ENCODE data around the gene TRIM47. TPM values are rescaled to one million over a fixed set of nuclear protein-coding genes. Genes with fewer than 3 reads are reported as not detected.

Gene TRIM47
- total RNA-seq, 4 donors from 2014 or later, result 33.2 to 62.5 (median 41.5) TPM

DNA sequence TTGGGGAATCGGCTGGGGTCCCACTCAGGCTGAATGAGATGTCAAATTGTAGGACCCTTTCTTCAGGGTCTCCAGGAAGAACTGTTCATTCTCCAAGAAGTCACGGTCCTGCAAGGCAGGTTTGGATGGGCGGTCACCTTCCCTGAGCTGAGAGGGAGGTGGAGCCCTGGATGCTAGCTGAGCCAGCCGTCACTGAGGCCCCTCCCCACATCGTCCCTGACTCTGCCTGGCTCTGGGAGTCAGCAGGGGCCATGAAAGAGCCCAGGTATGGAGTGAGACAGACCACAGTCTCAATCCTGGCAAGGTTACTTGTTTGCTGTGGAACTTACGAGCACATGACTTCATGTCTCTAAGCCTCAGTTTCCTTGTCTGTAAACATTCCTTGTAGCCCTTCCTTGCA is 32.3 kb upstream of the TRIM47 start:
- intact Hi-C loops (cut with DNase I; ENCODE audit: low total_unique reads), result no loop called here
- TF ChIP-seq POLR2A (IDR thresholded peaks at IDR 0.05), result no peak
- TF ChIP-seq, protein P1, sequence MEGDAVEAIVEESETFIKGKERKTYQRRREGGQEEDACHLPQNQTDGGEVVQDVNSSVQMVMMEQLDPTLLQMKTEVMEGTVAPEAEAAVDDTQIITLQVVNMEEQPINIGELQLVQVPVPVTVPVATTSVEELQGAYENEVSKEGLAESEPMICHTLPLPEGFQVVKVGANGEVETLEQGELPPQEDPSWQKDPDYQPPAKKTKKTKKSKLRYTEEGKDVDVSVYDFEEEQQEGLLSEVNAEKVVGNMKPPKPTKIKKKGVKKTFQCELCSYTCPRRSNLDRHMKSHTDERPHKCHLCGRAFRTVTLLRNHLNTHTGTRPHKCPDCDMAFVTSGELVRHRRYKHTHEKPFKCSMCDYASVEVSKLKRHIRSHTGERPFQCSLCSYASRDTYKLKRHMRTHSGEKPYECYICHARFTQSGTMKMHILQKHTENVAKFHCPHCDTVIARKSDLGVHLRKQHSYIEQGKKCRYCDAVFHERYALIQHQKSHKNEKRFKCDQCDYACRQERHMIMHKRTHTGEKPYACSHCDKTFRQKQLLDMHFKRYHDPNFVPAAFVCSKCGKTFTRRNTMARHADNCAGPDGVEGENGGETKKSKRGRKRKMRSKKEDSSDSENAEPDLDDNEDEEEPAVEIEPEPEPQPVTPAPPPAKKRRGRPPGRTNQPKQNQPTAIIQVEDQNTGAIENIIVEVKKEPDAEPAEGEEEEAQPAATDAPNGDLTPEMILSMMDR (IDR thresholded peaks at IDR 0.05), result no peak
- 56 to 62% methylated on average over 6 of the region's 6 CpGs for WGBS, 2 donors
- no peak for DNase-seq (ENCODE audit: low spot score in 2 of 2)
- no peak overlapping the region for H3K4me3 ChIP-seq (ENCODE audit: low read depth, poor library complexity, severe bottlenecking)

DNA sequence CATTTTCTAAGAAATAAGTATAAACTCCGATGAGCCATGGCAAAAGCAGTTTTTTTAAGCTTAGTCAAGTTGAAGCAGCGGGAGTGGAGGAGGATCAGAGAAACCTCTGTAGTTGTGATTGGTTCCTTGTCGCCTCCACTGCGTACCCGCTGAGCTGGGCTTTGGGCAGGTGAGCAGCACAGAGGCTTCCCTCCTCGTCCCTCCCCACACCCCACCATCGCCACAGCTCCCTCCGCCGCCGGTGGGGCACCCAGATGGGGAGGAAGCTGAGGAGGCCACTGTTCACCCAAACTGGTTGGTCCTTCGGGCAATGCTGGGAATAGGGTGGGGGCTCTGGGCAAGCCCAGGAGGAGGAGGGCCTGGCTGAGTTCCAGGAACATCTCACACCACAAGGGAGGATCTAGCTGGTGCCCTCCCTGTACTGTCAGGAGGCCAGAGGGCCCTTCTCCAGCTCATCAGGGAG is 31.5 kb upstream of the TRIM47 start:
- peak in 1 of 2 donors; percentile 62 for DNase-seq (ENCODE audit: low spot score in 2 of 2)
- no peak for TF ChIP-seq POLR2A (IDR thresholded peaks at IDR 0.05)
- TF ChIP-seq, protein P1 (IDR thresholded peaks at IDR 0.05), result no peak
- 28 to 30% methylated on average over 11 of the region's 11 CpGs for WGBS, 2 donors
- intact Hi-C loops (cut with DNase I; ENCODE audit: low total_unique reads), result loop anchor here (5.0 kb wide), 1 partner anchor 97 kb away; no protein-coding TSS in a partner anchor
- H3K4me3 ChIP-seq (ENCODE audit: low read depth, poor library complexity, severe bottlenecking), result no peak overlapping the region

DNA sequence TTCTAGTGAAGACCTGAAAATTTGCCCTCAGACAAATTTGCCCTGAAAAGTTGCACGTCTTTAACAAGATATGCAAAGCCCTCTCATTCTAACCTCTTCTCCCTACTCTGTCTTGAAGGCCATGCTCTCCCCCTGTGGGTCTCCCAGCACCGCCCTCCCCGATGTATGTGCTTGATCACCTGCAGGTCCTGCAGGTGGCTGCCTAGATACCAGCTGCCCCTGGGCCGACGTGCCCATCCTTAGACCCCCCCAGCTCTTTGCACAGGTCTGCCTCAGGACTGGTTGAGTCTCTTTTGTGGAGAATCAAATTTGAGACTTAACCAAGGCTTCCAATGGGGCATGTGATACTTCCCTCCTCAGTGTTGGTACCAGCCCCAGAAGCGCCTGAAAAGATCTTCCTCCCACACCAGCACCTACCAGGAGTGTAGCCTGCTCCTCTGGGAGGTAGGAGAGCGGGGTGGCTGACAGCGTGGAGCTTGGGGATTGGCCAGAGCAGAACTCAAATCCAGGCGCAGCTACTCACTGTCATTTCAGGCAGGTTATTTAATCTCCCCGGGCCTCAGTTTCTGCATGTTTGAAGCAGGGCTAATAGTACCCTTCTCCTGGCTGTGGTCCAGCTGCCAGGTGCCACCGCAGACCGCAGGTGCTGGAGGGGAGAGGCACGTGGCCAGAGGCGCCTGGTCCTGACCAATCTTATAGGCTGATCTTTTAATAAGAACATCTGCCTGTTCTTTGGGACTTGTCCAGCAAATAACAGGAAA is 30.9 kb upstream of the TRIM47 start:
- WGBS, 2 donors, result 51 to 59% methylated on average over 14 of the region's 14 CpGs
- DNase-seq (ENCODE audit: low spot score in 2 of 2), result no peak
- H3K4me3 ChIP-seq (ENCODE audit: low read depth, poor library complexity, severe bottlenecking), result no peak overlapping the region
- intact Hi-C loops (cut with DNase I; ENCODE audit: low total_unique reads), result loop anchor here (5.0 kb wide), 1 partner anchor 98 kb away; no protein-coding TSS in a partner anchor
- no peak for TF ChIP-seq POLR2A (IDR thresholded peaks at IDR 0.05)
- TF ChIP-seq, protein P1 (IDR thresholded peaks at IDR 0.05), result no peak

DNA sequence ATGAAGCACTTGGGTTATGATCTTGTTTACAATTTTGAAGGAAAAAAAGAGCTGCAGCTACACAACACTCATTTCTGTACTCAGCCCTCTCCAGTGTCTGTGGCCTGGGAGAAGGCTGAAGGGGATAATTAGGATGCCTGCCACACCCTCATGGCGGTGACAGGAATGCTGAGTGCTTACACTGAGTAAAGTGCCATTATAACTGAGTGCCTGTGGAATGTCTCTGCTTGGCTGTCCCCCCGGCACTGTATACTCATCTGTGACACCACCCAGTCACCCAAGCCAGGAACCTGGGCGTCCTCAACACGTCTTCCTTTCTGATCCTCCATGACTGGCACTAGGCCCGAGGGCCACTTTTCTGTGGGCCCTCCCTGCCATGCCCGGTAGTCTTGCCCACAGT is 29.8 kb upstream of the TRIM47 start:
- intact Hi-C loops (cut with DNase I; ENCODE audit: low total_unique reads), result loop anchor here (5.0 kb wide), 1 partner anchor 99 kb away; no protein-coding TSS in a partner anchor
- peak in 1 of 2 donors; percentile 72 for DNase-seq (ENCODE audit: low spot score in 2 of 2)
- TF ChIP-seq POLR2A (IDR thresholded peaks at IDR 0.05), result no peak
- TF ChIP-seq, protein P1 (IDR thresholded peaks at IDR 0.05), result no peak
- no peak overlapping the region for H3K4me3 ChIP-seq (ENCODE audit: low read depth, poor library complexity, severe bottlenecking)
- 26 to 53% methylated on average over 6 of the region's 6 CpGs for WGBS, 2 donors

DNA sequence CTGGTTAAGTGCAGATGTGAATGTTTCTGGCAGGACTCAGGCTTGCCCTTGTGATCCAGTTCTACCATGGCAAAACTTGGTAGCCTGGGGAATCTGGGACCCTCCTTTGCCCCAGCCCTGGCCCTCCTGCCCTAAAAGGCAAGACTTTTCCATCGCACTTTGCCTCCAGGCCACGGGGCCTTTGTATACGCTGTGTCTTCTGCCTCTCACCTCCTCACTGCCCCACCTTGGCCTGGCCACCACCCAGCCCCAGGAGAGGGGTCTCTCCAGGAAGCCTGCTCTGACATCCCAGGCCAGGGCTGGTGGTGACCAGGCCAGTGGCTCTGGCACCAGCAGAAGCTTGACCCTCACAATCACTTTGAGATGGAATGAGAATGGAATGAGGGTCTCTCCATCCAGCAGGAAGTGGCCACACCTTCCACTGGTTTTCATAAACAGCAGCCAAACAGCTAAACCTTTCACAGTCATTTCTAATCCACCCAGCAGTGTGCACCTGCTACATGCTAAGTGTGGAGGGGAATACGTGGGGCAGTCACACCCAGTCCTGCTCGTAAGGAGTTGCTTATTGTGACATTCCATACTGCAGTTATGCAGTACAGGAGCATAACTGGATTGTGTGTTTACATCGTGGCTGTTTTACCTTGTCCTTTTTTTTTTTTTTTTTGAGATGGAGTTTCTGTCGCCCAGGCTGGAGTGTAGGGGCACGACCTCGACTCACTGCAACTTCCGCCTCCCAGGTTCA is 27.9 kb upstream of the TRIM47 start:
- WGBS, 2 donors, result 67 to 72% methylated on average over 10 of the region's 10 CpGs
- no peak overlapping the region for H3K4me3 ChIP-seq (ENCODE audit: low read depth, poor library complexity, severe bottlenecking)
- TF ChIP-seq, protein P1 (IDR thresholded peaks at IDR 0.05), result no peak
- TF ChIP-seq POLR2A (IDR thresholded peaks at IDR 0.05), result no peak
- intact Hi-C loops (cut with DNase I; ENCODE audit: low total_unique reads), result loop anchor here (5.0 kb wide), 1 partner anchor 101 kb away; no protein-coding TSS in a partner anchor
- no peak for DNase-seq (ENCODE audit: low spot score in 2 of 2)

Measured in lower leg skin (tissue), 4 donors.